GM19455 (cell line): Measurements from ENCODE around the gene SEMA3A.
A peak's percentile ranks its signal among the peaks of the same experiment; 100 is the strongest.

ENCODE experiments used
- ATAC-seq: cut with Tn5 transposase; IDR thresholded peaks from one replicate; pipeline ENCODE4 v1.9.1; 2021; ENCODE audit not compliant: unreplicated experiment

The SEMA3A gene

DNA sequence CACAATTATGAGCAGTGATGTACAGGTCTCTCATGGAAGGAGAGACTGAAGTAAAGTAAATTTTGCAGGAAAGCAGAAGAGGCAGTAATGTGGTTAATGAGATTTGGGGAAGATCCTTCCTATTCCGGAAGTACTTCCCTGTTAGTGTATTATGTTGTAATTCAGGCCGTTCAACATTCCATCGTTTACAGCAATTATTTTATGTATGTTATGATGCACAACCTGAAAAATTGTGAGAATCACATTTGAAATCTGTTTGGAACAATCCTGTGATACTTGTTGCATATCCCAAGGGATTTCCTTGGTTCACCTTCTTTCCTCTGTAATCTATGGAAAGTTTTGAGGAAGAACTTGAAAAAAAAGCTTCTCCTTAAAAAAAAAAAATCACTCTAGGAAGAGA, 247.8 kb downstream of the SEMA3A start:
- ATAC-seq, result no peak

DNA sequence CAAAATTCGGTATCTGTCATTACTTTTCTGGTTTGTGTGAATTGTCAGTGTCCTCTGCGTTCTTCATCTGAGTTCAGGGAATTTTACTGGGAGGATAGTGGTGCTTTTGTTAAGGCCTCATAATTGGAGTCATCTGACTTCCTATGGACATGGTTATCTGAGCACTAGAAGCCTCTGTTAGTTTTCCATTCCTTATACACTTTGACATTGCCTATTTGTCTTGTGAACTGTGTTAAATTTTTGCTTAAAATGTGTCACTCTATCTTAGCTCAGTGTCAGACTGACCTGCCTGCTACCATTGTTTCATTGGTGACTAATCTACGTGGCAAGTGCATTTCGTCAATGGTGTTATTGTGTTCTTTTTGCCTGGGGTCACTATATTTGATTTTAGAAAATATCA, 253.3 kb downstream of the SEMA3A start:
- ATAC-seq, result no peak

DNA sequence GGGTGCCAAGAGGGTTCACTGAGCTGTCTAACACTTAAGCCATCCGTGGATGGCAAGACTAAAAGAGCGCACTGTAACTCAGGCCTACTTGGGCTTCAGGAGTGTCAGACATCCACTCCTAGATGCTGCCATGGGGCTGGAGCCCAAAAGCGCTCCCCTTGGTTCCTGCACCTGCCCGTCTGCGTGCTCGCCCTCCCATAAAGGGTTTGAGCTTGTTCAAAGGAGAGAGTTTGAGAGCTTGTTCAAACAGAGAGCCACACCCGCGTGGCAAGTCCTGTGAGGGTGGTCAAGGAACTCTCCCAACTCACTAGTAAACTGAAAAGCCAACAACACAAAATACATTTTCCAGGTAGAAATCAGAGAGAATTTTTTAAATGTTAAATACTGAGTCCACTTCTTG, 256.7 kb downstream of the SEMA3A start:
- ATAC-seq, result no peak

DNA sequence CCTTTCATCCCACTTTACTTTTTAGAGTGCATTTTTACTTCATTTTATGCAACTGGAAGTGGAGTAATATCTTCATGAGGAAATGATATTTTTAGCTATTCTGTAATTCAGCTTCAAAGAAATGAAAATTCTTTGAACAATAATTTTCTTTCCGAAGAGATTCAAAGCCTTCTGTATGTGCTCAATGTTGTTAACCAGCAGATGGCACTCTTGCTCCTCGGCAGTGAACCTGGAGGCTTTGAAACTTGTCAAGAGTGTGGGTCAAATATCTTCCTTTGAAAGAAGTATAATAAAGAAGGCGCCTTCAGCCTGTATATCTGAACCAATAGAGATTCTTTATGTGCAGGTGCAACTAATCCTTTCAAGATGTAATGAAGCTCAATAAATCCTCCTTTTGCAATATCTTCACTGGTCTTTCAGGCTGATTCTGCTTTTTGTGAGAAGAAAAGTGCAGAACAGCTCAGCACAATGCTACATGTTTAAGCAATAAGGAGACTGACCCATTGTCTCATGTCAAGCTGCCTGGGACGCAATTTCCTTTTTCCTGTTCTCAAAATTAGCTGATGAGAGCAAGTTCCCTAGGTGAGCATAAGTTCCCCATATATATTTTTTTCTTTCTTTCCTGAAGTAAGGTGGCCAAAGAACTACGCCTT, 258.4 kb downstream of the SEMA3A start:
- ATAC-seq, result peak; percentile 75

DNA sequence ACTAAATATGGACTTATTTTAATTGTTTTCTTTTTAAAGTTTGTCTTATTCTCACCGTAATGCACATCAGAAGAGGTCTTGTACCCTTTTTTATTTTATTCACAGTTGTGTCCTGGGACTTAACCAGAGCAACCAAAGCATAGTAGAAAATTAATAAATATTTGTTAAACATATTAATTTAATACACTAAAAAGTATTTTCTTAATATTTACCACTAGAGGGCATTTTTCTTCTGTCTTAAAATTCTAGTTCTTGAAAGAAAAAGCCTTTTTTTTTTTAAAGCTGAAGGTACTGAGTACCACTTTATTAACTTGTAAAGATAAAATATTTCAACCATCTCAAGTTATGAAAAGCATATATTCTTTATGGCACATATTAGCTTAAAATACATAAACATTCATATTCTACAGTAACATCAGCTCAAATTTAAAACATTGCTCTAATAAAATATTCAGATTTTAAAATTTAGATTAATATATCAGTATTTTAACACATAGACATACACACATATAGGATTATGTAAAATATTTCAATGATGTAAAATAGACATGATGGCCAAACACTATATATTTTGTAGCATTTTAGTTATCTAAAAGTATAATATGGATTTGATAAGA, 260.4 kb downstream of the SEMA3A start:
- no peak for ATAC-seq

DNA sequence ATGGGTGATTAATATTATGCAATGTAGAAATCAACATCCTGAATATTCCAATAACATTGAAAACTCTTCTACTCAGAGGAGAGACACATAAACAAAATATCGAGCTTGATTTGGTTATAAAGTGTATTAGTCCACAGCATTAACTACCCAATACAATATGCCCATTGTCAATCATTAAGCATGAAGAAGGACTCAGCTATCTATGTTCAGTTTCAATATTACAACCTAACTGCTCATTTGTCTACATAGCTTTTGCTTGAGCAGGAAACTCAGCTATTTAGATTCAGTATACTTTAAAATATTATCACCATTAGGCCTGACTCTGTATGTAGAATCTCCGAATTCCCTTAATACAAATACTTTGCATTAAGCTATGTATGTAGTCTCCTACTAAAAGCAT, 262.6 kb downstream of the SEMA3A start:
- ATAC-seq, result no peak

DNA sequence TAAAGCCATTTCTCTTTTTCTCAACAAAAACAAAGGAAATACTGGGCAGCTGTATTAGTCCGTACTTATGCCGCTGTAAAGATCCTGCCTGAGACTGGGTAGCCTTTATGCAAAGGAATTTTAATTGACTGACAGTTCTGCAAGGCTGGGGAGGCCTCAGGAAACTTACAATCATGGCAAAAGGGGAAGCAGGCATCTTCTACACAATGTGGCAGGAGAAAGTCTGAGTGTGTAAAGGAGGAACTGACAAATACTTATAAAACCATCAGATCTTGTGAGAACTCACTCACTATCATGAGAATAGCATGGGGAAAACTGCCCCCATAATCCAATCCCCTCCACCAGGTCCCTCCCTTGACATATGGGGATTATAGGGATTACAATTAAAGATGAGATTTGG, 264.3 kb downstream of the SEMA3A start:
- no peak for ATAC-seq

DNA sequence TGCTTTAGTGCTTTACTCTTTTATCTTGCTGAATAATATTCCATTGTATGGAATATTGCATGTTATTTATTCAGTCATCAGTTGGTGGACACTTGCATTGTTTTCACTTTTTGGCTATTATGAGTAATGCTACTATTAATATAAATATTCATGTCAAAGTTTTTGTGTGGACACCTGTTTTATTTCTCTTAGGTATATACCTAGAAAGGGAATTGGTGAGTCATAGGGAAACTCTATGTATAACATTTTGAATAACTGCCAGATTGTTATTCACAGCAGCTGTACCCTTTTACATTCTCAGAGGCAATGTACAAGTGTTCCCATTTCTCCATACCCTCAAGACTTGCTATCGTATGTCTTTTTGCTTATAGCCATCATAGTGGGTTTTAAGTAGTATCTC, 268.7 kb downstream of the SEMA3A start:
- ATAC-seq, result no peak

DNA sequence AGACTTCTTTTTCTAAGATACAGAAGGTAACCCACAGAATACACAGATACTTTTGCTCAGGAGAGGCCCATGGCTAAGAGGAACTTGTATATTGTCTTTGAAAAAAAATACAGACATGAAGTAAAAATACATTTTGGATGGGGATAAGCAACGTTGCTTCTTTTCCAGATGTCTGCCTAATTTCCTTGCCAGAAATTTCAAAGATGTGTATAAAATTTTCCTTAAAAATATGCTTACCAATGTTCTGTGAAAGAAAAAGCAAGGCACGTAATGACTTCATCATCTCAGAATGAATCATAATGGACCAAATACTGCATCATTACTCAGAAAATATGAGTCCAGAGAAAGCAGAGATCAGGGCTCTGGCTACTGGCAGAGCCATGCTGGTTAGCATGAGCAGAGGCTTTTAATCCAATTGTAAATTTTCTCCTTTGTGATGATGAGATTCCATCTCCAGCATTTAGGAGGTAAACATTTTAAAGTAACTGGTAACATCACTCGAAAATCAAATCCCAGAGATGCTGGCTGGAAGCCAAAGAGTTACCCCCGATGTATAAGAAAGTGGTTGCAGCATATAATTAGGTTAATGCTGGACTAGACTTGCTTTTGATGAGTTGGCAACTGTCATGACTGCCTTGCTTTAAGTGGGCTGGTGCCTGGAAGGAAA, 272.5 kb downstream of the SEMA3A start:
- no peak for ATAC-seq

DNA sequence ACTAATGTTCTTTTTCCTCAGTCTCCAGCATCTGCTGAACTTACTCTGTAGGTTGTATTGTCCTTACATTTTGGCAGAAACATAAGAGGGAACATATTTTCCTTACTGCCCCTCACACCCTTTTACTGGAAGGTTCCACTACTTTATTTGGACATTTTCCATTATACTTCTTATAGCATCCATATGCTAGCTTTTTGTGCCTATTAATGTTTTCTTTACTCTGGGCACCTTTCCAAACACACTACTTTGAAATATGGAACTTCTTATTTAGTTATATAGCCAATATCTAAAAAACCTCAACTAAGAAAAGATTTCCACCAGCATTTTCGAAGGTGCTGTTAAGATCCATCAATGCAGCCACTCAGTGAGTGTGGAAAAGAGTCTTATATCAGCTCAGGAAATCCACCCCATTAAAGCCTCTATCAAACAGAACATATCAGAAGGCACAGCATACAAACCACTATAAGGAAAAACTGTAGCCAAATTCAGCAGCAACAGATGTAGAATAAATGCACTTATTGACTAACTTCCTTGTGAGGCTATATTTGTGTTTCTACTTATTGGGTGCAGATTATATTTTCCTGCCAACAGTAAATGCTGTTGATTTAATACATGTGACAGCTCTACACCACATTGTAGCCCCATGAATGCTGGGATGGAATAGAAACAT, 273.2 kb downstream of the SEMA3A start:
- ATAC-seq, result no peak

DNA sequence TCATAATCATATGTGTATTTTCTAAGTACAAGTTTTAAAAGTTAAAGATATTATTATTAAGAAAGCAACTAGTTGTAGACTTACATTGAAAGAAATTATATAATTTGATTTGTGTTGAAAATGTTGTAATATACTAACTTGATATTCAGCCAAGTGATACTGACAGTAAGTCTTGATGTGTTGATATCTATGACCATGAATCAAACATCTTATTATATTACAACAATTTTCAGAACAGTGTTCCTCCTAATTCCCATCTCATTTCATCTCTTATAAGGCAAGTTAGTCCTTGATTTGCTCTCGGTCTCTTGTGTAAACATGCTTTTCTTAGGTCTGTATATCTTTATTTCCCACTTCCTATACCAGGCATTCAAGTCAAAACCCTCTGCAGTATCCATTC, 276.4 kb downstream of the SEMA3A start:
- ATAC-seq, result no peak

DNA sequence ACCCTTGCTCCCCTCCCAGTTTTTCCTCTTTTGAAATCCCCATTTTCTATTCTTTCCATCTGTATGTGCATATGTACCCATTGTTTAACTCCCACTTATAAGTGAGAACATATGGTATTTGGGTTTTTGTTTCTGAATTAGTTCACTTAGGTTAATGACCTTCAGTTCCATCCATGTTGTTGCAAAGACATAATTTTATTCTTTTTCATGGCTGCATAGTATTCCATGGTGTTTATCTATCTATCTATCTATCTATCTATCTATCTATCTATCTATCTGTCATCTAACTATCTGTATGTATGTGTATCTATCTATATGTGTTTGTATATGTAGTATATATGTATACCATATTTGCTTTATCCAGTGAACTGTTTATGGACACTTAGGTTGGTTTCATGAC, 281.4 kb downstream of the SEMA3A start:
- no peak for ATAC-seq

DNA sequence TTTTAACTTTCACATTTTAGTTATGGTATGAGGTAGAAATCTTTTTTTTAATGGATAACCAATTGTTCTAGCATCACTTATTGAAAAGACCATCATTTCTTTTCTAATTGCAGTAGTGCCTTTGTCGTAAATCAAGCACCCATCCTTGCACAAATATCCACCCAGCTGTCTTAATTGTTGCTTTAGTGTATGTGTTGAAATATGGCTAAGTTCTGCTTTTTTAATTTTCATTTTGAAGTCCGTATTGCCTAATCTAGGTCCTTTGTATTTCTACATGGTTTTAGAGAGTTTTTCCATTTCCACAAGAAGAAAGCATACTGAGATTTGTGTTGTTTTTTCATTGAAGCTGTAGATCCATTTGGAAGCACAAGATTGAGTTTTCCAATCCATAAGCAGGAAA, 286.1 kb downstream of the SEMA3A start:
- ATAC-seq, result no peak
